NCI-H146 (cell line): ENCODE results near the gene DPH3.

ENCODE experiments used
- DNase-seq: peaks from one replicate; lab custom pipeline; 2025; lab: John Stamatoyannopoulos, UW

The DPH3 gene

GRCh38 chr3:16290827-16291196, 26.1 kb upstream of the DPH3 start:
- DNase-seq: no peak

GRCh38 chr3:16290007-16290826, 25.5 kb upstream of the DPH3 start:
- peak; percentile 25 for DNase-seq

- no peak for DNase-seq
These were observed 24.6 kb upstream of the DPH3 start for GRCh38 chr3:16289144-16289889.

- no peak for DNase-seq
These were observed 23.9 kb upstream of the DPH3 start for GRCh38 chr3:16288664-16289063.

GRCh38 chr3:16286751-16287543, 22.2 kb upstream of the DPH3 start:
- DNase-seq: no peak

GRCh38 chr3:16286161-16286560, 21.4 kb upstream of the DPH3 start:
- no peak for DNase-seq

GRCh38 chr3:16284633-16285032, 19.9 kb upstream of the DPH3 start:
- DNase-seq: no peak

- no peak for DNase-seq
These were observed 15.9 kb upstream of the DPH3 start for GRCh38 chr3:16280671-16281070.

GRCh38 chr3:16279010-16279801, 14.5 kb upstream of the DPH3 start:
- no peak for DNase-seq

GRCh38 chr3:16277471-16277870, 12.7 kb upstream of the DPH3 start:
- DNase-seq: no peak

GRCh38 chr3:16273867-16274266, 9.1 kb upstream of the DPH3 start:
- DNase-seq: no peak

GRCh38 chr3:16272588-16272987, 7.8 kb upstream of the DPH3 start:
- no peak for DNase-seq

GRCh38 chr3:16270855-16271254, 6.1 kb upstream of the DPH3 start:
- DNase-seq: no peak

- DNase-seq: no peak
These were observed 2.0 kb upstream of the DPH3 start for GRCh38 chr3:16266714-16267113.

GRCh38 chr3:16265455-16265786, 678 bp upstream of the DPH3 start:
- no peak for DNase-seq

GRCh38 chr3:16264174-16264707, 502 bp downstream of the DPH3 start:
- DNase-seq: peak; percentile 22

- DNase-seq: no peak
These were observed 2.6 kb downstream of the DPH3 start for GRCh38 chr3:16262174-16262573.

- no peak for DNase-seq
These were observed 4.7 kb downstream of the DPH3 start for GRCh38 chr3:16260046-16260445.

GRCh38 chr3:16258866-16259265, 5.9 kb downstream of the DPH3 start:
- no peak for DNase-seq

- no peak for DNase-seq
These were observed 6.6 kb downstream of the DPH3 start for GRCh38 chr3:16258177-16258576.

- DNase-seq: no peak
These were observed 7.4 kb downstream of the DPH3 start for GRCh38 chr3:16257309-16257708.

- DNase-seq: peak; percentile 94
These were observed 9.0 kb downstream of the DPH3 start for GRCh38 chr3:16255726-16256125.
